Stimulated activated CD8-positive, alpha-beta memory T cell treated with anti-CD3 and anti-CD28 coated beads, Interleukin-4, amount 100 ng/mL, for 24 hours (primary cell): ENCODE results near the gene IDH2.
"Not testable (repeated sequence)": the region's sequence is repeated elsewhere in the genome, so short reads cannot be mapped to it uniquely, and the experiment has no call there.

ENCODE experiments used
- DNase-seq: peaks from one replicate; pipeline ENCODE4 v3.0.0-alpha.2; 2020; ENCODE audit warnings: low read depth

IDH2 gene

GRCh38 chr15:90114451-90114901 lies 12.2 kb upstream of the IDH2 start:
- DNase-seq = no peak

DNA sequence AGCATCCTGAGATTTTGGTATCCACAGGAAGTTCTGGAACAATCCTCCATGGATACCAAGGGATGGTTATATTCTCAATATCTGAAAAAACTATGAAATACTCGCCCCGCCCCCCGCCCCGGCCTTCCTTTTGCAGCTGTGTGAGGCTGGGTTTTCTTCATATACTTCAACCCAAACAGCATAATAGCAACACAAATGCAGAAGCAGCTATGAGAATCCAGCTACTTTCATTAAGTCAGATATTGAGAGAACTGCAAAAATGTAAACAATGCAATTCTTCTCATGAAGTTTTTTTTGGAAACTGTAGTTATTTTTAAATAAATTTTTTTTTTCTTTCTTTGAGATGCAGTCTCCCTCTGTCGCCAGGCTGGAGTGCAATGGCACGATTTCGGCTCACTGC lies 10.9 kb upstream of the IDH2 start:
- no peak for DNase-seq

- DNase-seq = not testable (repeated sequence)
Measured at GRCh38 chr15:90109163-90109751, 7.0 kb upstream of the IDH2 start.

DNA sequence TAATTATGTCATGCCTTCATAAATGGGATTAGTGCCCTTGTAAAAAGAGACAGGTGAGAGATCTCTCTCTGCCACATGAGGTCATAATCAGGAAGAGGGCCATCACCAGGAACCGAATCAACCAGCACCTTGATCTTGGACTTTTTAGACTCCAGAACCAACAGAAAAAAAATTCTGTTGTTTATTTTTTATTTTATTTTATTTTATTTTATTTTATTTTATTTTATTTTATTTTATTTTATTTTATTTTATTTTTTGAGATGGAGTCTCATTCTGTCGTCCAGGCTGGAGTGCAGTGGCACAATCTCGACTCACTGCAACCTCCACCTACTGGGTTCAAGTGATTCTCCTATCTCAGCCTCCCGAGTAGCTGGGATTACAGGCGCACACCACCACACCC lies 5.8 kb upstream of the IDH2 start:
- not testable (repeated sequence) for DNase-seq

- DNase-seq = no peak
Measured at GRCh38 chr15:90106522-90107117, 4.4 kb upstream of the IDH2 start.

GRCh38 chr15:90105521-90105920 lies 3.3 kb upstream of the IDH2 start:
- DNase-seq = no peak

GRCh38 chr15:90104551-90104950 lies 2.3 kb upstream of the IDH2 start:
- DNase-seq = no peak

- no peak for DNase-seq
Measured at GRCh38 chr15:90103701-90104329, 1.5 kb upstream of the IDH2 start.

- no peak for DNase-seq
Measured at GRCh38 chr15:90101130-90101968, 919 bp downstream of the IDH2 start.

DNA sequence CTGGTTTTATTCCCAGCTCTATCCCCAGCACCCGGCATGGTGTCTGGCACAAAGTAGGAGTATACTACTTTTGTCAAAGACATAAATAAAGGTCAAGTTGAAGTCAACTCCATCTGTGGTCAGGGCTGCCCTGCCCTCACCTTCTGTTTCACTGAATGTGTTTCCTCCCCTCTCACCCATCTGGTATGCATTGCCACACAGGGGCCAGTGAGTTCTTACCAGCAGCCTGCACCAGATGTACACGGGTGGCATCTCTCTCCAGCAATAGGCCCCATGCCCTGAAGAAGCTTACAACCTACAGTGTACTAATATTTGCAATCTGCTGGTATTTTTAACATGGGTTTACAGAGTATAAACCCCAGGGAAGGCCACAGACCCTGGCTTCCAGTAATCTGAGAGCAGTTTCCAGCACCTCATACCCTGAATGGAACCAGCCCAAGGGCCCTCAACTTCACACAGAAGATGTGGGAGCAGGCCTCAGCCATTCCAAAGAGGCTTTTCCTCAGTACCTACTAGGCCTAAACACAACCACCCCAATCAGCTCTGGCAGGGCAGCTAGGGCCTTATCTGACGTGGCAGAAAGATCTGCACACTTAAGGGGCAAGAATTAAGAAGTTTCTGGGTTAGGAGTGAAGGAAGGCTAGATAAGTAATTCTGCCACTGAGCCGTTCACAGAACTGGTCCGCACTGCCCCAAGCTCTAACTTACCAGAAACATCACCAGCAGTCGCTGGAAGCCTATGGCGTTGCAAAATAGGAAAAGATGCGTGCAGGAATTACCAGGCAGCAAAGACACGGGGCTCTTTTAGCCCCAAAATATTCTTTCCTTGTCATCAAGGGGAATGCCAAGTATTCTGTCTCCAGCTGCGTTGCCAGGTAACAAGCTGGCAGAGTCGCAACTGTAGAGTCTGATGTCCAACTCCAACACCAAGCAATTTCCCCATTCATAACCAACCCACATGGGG lies 2.1 kb downstream of the IDH2 start:
- no peak for DNase-seq

DNA sequence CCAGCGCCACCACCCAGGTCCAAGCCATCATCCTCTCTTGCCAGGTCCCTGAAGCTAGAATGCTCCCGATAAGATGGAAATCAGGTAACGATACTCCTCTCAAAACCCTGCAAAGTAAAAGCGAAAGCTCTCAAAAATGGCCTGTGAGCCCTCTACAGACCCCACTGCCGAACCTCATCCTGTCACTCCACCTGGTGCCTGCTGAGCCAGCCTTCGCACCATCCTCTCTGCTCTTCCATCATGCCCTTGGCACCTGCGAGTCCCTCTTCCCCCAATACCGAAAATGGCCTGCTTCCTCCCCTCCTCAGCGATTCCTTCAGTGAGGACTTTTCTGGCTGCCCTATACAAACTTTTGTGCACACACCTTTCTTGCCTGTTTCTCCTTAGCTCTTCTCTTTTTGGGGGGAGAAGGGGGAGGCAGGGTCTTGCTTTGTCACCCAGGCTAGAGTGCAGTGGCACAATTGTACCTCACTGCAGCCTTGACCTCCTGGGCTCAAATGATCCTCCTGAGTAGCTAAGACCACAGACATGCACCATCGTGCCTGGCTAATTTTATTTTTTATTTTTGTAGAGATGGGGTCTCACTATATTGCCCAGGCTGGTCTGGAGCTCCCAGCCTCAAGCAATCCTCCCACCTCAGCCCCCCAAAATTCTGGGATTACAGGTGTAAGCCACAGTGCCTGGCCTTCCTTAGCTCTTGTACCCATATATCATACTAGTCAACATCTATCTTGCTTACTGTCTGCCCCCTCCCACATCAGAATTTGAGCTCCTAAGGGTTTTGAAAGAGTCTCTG lies 3.0 kb downstream of the IDH2 start:
- DNase-seq = no peak

DNA sequence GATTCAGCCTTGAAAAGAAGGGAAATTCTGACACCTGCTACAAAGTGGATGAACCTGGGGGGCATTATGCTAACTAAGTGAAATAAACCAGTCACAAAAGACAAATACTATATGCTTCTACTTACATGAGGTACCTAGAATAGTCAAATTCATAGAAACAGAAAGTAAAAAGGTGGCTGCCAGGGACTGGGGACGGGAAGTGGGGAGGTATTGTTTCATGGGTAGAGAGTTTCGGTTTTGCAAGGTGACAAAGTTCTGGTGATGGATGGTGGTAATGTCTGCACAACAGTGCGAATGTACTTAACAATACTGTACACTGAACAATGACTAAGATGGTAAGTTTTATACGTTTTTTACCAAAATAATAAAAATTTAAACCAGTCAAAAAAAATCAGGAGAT lies 4.8 kb downstream of the IDH2 start:
- DNase-seq = peak; percentile 37

GRCh38 chr15:90095521-90095959 lies 6.7 kb downstream of the IDH2 start:
- DNase-seq = no peak

- DNase-seq = no peak
Measured at GRCh38 chr15:90091156-90091931, 10.9 kb downstream of the IDH2 start.

- no peak for DNase-seq
Measured at GRCh38 chr15:90090226-90090848, 11.9 kb downstream of the IDH2 start.

DNA sequence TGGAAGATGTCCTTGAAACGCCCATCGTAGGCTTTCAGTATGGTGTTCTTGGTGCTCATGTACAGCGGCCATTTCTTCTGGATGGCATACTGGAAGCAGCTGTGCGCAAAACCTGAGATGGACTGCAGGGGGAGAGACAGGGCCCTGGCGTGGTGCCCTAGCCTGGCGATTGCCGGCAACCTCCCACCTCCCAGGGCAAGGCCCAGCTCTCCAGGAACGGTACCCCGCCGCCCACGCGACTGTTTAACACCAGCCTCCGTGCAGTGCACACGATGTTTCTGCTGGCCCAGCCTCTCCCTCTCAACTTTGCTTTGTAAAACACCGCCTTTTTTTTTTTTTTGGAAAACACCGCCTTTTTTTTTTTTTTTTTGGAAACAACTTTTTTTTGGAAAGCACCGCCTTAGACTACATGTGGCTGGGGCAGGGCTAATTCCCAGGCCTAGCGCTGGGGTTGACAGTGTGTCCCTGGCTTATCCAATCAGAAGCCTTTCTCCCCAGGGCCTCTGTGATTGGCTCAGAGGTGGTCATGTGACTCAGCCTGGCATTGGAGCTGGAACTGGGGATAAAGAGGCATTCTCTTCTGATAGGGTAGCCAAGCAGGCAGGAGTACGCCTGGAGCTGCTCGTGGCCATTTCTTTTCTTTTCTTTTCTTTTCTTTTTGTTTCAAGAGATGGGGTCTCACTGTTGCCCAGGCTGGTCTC lies 14.7 kb downstream of the IDH2 start:
- DNase-seq = no peak

- DNase-seq = peak; percentile 48
Measured at GRCh38 chr15:90086868-90087268, 15.4 kb downstream of the IDH2 start.

DNA sequence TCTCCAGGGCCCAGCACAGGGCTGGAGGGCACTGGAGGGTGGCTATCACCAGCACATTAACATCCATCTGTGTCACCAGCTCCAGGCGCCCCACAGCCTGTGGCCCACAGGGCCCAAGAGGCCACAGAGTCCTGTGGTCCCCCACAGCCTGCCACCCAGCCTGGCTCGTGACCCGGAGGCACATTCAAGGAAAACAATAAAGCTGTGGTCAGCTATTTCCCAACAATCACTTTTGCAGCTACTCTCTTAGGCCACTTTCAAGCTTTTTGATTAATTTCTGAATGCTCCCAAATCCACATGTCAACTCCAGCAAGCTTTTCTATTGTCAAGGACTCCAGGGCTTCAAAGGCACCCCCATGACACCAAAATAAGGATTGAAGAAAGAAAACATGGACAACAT lies 16.7 kb downstream of the IDH2 start:
- no peak for DNase-seq
